ENCODE measurements around the gene MTHFD2. TPM values are rescaled to one million over a fixed set of nuclear protein-coding genes. Genes with fewer than 3 reads are reported as not detected.
"Not testable (repeated sequence)": the region's sequence is repeated elsewhere in the genome, so short reads cannot be mapped to it uniquely, and the experiment has no call there.

MTHFD2 gene
- total RNA-seq, 1 donor from 2014 or later = 365 TPM

DNA sequence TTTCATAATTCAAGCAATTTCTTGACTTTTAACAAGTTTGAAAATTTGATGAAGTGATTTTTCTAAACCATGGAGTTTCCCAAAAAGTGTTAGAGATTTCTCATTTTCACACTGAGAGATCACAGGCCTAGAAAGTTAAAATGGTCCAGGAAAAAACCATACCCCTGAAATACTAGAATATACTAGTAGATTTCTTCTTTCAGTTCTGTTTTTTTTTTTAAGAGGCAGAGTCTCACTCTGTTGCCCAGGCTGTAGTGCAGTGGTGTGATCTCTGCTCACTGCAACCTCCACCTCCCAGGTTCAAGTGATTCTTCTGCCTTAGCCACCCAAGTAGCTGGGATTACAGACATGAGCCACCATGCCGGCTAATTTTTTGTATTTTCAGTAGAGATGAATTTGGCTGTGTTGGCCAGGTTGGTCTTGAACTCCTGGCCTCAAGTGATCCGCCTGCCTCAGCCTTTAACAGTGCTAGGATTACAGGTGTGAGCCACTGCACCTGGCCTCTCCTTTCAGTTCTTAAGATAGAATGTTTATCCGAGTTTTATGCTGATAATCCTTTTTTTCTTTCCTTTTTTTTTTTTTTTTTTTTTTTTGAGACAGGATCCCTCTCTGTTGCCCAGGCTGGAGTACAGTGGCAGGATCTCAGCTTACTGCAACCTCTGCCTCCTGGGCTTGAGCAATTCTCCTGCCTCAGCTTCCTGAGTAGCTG is 14.4 kb downstream of the MTHFD2 start:
- Mint-ChIP-seq H3K27me3 (ENCODE audit: low read depth, unreplicated experiment) (no peaks in the 10 kb centered on the region), H3K4me1 (ENCODE audit: low read depth, unreplicated experiment) (peaks cover 11% of the 10 kb centered on the region), H3K36me3 (ENCODE audit: low read depth, unreplicated experiment) (peaks cover 24% of the 10 kb centered on the region), H3K9me3 (ENCODE audit: unreplicated experiment) (no peaks in the 10 kb centered on the region), H3K27ac (ENCODE audit: unreplicated experiment) (no peak overlapping the region), H3K4me3 (ENCODE audit: unreplicated experiment) (no peak overlapping the region)
- Histone ChIP-seq H3K4me2 (ENCODE audit: low read length) (no peak overlapping the region), H3K4me1 (ENCODE audit: insufficient read depth, low read length) (no peaks in the 10 kb centered on the region), H3K9me3 (ENCODE audit: insufficient read depth, low read depth, low read length) (no peaks in the 10 kb centered on the region), H3K27ac (ENCODE audit: low read depth, low read length) (no peak overlapping the region), H3K36me3 (ENCODE audit: insufficient read depth, low read length) (peaks cover 62% of the 10 kb centered on the region), H4K20me1 (ENCODE audit: insufficient read depth, low read length) (peaks cover 24% of the 10 kb centered on the region), H3K79me2 (ENCODE audit: insufficient read depth, low read length) (peaks cover 11% of the 10 kb centered on the region), H2AFZ (ENCODE audit: low read depth, low read length) (no peak overlapping the region), H3K27me3 (ENCODE audit: insufficient read depth, low read length) (no peaks in the 10 kb centered on the region), H3K9ac (ENCODE audit: low read length) (no peak overlapping the region), H3K4me3 (ENCODE audit: insufficient read depth, low read depth, low read length) (no peak overlapping the region)
- TF ChIP-seq, protein P1, sequence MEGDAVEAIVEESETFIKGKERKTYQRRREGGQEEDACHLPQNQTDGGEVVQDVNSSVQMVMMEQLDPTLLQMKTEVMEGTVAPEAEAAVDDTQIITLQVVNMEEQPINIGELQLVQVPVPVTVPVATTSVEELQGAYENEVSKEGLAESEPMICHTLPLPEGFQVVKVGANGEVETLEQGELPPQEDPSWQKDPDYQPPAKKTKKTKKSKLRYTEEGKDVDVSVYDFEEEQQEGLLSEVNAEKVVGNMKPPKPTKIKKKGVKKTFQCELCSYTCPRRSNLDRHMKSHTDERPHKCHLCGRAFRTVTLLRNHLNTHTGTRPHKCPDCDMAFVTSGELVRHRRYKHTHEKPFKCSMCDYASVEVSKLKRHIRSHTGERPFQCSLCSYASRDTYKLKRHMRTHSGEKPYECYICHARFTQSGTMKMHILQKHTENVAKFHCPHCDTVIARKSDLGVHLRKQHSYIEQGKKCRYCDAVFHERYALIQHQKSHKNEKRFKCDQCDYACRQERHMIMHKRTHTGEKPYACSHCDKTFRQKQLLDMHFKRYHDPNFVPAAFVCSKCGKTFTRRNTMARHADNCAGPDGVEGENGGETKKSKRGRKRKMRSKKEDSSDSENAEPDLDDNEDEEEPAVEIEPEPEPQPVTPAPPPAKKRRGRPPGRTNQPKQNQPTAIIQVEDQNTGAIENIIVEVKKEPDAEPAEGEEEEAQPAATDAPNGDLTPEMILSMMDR (IDR thresholded peaks at IDR 0.05; ENCODE audit: insufficient read depth, low read depth, low read length) = no peak
- no peak for TF ChIP-seq EZH2 (IDR thresholded peaks at IDR 0.05; ENCODE audit: insufficient read depth, low read length)
- no peak for FAIRE-seq
- no peak for DNase-seq (ENCODE audit: low read depth)

DNA sequence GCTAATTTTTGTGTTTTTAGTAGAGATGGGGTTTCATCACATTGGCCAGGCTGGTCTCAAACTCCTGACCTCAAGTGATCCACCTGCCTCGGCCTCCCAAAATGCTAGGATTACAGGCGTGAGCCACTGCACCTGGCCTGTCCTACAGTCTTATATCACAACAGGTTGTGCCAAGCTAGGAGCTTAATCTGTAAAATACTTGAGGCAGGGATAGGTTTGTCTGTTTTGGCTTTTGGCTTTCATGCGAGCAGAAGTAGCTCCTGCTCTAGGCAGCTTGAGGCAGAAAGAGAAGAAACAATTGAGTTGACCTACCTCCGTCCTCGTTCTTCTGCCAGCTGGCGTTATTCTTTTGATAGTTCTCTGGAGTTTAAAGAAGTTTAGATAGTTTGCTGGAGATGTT is 17.4 kb downstream of the MTHFD2 start:
- not testable (repeated sequence) for H2AFZ ChIP-seq (ENCODE audit: low read depth, low read length); H3K27me3 Mint-ChIP-seq (ENCODE audit: low read depth, unreplicated experiment); H3K27ac Mint-ChIP-seq (ENCODE audit: unreplicated experiment); H3K9ac ChIP-seq (ENCODE audit: low read length); H3K4me3 ChIP-seq (ENCODE audit: insufficient read depth, low read depth, low read length); FAIRE-seq; H3K9me3 ChIP-seq (ENCODE audit: insufficient read depth, low read depth, low read length); H3K27ac ChIP-seq (ENCODE audit: low read depth, low read length); H3K4me3 Mint-ChIP-seq (ENCODE audit: unreplicated experiment); H3K9me3 Mint-ChIP-seq (ENCODE audit: unreplicated experiment); DNase-seq (ENCODE audit: low read depth); H3K4me2 ChIP-seq (ENCODE audit: low read length); H3K79me2 ChIP-seq (ENCODE audit: insufficient read depth, low read length); H3K4me1 Mint-ChIP-seq (ENCODE audit: low read depth, unreplicated experiment); H3K27me3 ChIP-seq (ENCODE audit: insufficient read depth, low read length); H3K4me1 ChIP-seq (ENCODE audit: insufficient read depth, low read length)
- H3K36me3 Mint-ChIP-seq (ENCODE audit: low read depth, unreplicated experiment) = peaks cover 21% of the 10 kb centered on the region
- Histone ChIP-seq H4K20me1 (ENCODE audit: insufficient read depth, low read length) (peaks cover 20% of the 10 kb centered on the region), H3K36me3 (ENCODE audit: insufficient read depth, low read length) (peaks cover 46% of the 10 kb centered on the region)

DNA sequence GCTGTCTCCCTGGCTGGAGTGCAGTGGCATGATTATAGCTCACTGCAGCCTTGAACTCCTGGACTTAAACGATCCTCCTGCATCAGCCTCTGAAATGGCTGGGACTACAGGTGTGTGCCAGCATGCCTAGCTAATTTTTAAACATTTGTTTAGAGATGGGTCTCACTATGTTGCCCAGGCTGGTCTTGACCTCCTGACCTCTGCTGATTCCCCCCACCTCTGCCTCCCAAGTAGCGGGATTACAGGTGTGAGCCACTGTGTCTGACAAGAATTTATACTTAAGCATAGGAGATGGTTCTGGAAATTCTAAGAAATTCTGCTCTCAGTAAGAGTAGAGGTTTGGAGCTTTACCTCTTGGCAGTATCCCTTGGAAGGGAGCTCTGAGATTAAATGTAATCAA is 18.2 kb downstream of the MTHFD2 start:
- H3K4me1 Mint-ChIP-seq (ENCODE audit: low read depth, unreplicated experiment) = no peaks in the 10 kb centered on the region

More for the DNA sequence above, 18.2 kb downstream of the MTHFD2 start:
- Histone ChIP-seq H3K27ac (ENCODE audit: low read depth, low read length) (no peak overlapping the region), H3K4me2 (ENCODE audit: low read length) (no peak overlapping the region), H2AFZ (ENCODE audit: low read depth, low read length) (no peak overlapping the region), H3K9me3 (ENCODE audit: insufficient read depth, low read depth, low read length) (no peaks in the 10 kb centered on the region), H4K20me1 (ENCODE audit: insufficient read depth, low read length) (peaks cover 20% of the 10 kb centered on the region), H3K79me2 (ENCODE audit: insufficient read depth, low read length) (no peaks in the 10 kb centered on the region), H3K4me3 (ENCODE audit: insufficient read depth, low read depth, low read length) (no peak overlapping the region), H3K36me3 (ENCODE audit: insufficient read depth, low read length) (peaks cover 37% of the 10 kb centered on the region), H3K27me3 (ENCODE audit: insufficient read depth, low read length) (no peaks in the 10 kb centered on the region), H3K4me1 (ENCODE audit: insufficient read depth, low read length) (no peaks in the 10 kb centered on the region), H3K9ac (ENCODE audit: low read length) (no peak overlapping the region)
- H3K27me3 Mint-ChIP-seq (ENCODE audit: low read depth, unreplicated experiment) = no peaks in the 10 kb centered on the region
- FAIRE-seq (no peak), DNase-seq (ENCODE audit: low read depth) (no peak)
- no peaks in the 10 kb centered on the region for H3K9me3 Mint-ChIP-seq (ENCODE audit: unreplicated experiment)
- no peak overlapping the region for H3K27ac Mint-ChIP-seq (ENCODE audit: unreplicated experiment)
- H3K4me3 Mint-ChIP-seq (ENCODE audit: unreplicated experiment) = no peak overlapping the region
- peaks cover 24% of the 10 kb centered on the region for H3K36me3 Mint-ChIP-seq (ENCODE audit: low read depth, unreplicated experiment)
- TF ChIP-seq EZH2 (IDR thresholded peaks at IDR 0.05; ENCODE audit: insufficient read depth, low read length) = no peak
- TF ChIP-seq, protein P1 (IDR thresholded peaks at IDR 0.05; ENCODE audit: insufficient read depth, low read depth, low read length) = no peak

Measured in astrocyte (in vitro differentiated cells and primary cell).